BJ (cell line): ENCODE measurements around the gene KRTAP9-7. TPM values are rescaled to one million over a fixed set of nuclear protein-coding genes. Genes with fewer than 3 reads are reported as not detected.

ENCODE experiments used
- CTCF ChIA-PET: fragments of 350-600 bp; formaldehyde crosslinking; extraction: SDS; loops from one replicate; lab custom pipeline; 2021; ENCODE audit warnings: antibody characterized with exemption, inconsistent platforms; lab: Yijun Ruan, JAX
- POLR2A ChIA-PET: fragments of 300-600 bp; sonication (Branson Sonifier 250); formaldehyde crosslinking; extraction: SDS; loops from one replicate; lab custom pipeline; 2021; ENCODE audit warnings: antibody characterized with exemption; lab: Charles Lee
- DNase-seq: peaks from one replicate; pipeline ENCODE4 v3.0.0-alpha.2; 2011; ENCODE audit warnings: low read depth
- H3K27me3 ChIP-seq: 2 replicates; pipeline ENCODE4 v1.6.0; 2011; ENCODE audit warnings: low read length; ENCODE audit not compliant: control insufficient read depth, insufficient read depth
- H3K36me3 ChIP-seq: 2 replicates; pipeline ENCODE4 v1.5.1; 2011; ENCODE audit warnings: low read length; ENCODE audit not compliant: control insufficient read depth, insufficient read depth
- H3K4me3 ChIP-seq: 2 replicates; pipeline ENCODE4 v1.5.1; 2011; ENCODE audit warnings: low read depth, mild to moderate bottlenecking, control low read depth, low read length
- CTCF ChIP-seq: IDR thresholded peaks from 2 replicates; pipeline ENCODE4 v1.5.1; 2011; ENCODE audit warnings: low read depth, mild to moderate bottlenecking, control low read depth, inconsistent platforms, low read length, moderate library complexity; ENCODE audit not compliant: insufficient read depth
- polyA plus RNA-seq: library from polyadenylated mRNA; depleted of rRNA; stranded (reverse); fragments of >200 nt; gene quantifications from 2 replicates; pipeline ENCODE4 v1.2.3, GENCODE V29; 2011

Gene KRTAP9-7
- polyA plus RNA-seq, 1 experiment: not detected

- Histone ChIP-seq H3K27me3 (no peaks in the 10 kb centered on the region), H3K4me3 (no peak overlapping the region), H3K36me3 (no peaks in the 10 kb centered on the region)
- TF ChIP-seq CTCF: no peak
- ChIA-PET POLR2A (no interaction called here), CTCF (interaction anchor here (1.6 kb wide), 1 partner anchor 28 kb away, joined by 7 read pairs; no protein-coding TSS in a partner anchor)
- DNase-seq: peak; percentile 9
Observed at GRCh38 chr17:41294016-41294415, 18.5 kb downstream of the KRTAP9-7 start.

GRCh38 chr17:41296846-41297245, 21.3 kb downstream of the KRTAP9-7 start:
- Histone ChIP-seq H3K4me3 (no peak overlapping the region), H3K36me3 (no peaks in the 10 kb centered on the region), H3K27me3 (no peaks in the 10 kb centered on the region)
- no peak for DNase-seq
- POLR2A ChIA-PET: no interaction called here
- no peak for TF ChIP-seq CTCF
- CTCF ChIA-PET: interaction anchor here (1.6 kb wide), 1 partner anchor 12 kb away, joined by 5 read pairs; the partner anchor contains the start of gene KRTAP16-1

GRCh38 chr17:41298458-41299135, 23.1 kb downstream of the KRTAP9-7 start:
- H3K36me3 ChIP-seq: no peaks in the 10 kb centered on the region
- CTCF ChIA-PET: no interaction called here
- no peaks in the 10 kb centered on the region for H3K27me3 ChIP-seq
- TF ChIP-seq CTCF: no peak
- no peak for DNase-seq
- no peak overlapping the region for H3K4me3 ChIP-seq
- POLR2A ChIA-PET: no interaction called here

- POLR2A ChIA-PET: no interaction called here
- no peak for TF ChIP-seq CTCF
- H3K27me3 ChIP-seq: no peaks in the 10 kb centered on the region
Observed at GRCh38 chr17:41301204-41301790, 25.8 kb downstream of the KRTAP9-7 start.

More at GRCh38 chr17:41301204-41301790, 25.8 kb downstream of the KRTAP9-7 start:
- CTCF ChIA-PET: interaction anchor here (0.6 to 1.2 kb wide), 3 partner anchors 21 to 64 kb away, joined by 3 to 4 read pairs (median 3); partner anchors contain the start of gene KRTAP9-8
- no peak overlapping the region for H3K4me3 ChIP-seq
- DNase-seq: no peak
- H3K36me3 ChIP-seq: no peaks in the 10 kb centered on the region
